ENCODE results near the gene PADI1. TPM values are rescaled to one million over a fixed set of nuclear protein-coding genes. Genes with fewer than 3 reads are reported as not detected.

PADI1 gene
- total RNA-seq, 1 experiment from 2014 or later, result not detected

GRCh38 chr1:17260738-17261137 lies 55.8 kb downstream of the PADI1 start:
- no peaks in the 10 kb centered on the region for H3K9me3 Mint-ChIP-seq (ENCODE audit: unreplicated experiment)

GRCh38 chr1:17263936-17264335 lies 59.0 kb downstream of the PADI1 start:
- no peaks in the 10 kb centered on the region for H3K9me3 ChIP-seq
- H3K27me3 ChIP-seq (replicated peaks; ENCODE audit: control insufficient read depth, insufficient read depth, low read length), result no peaks in the 10 kb centered on the region
- ChIA-PET CTCF (no interaction called here), POLR2A (no interaction called here)
- Mint-ChIP-seq H3K27me3 (ENCODE audit: insufficient read depth, unreplicated experiment) (no peaks in the 10 kb centered on the region), H3K27ac (ENCODE audit: unreplicated experiment) (no peak overlapping the region), H3K4me3 (ENCODE audit: unreplicated experiment) (no peak overlapping the region), H3K4me1 (ENCODE audit: low read depth, unreplicated experiment) (no peaks in the 10 kb centered on the region), H3K36me3 (ENCODE audit: insufficient read depth, unreplicated experiment) (no peaks in the 10 kb centered on the region), H3K9me3 (ENCODE audit: unreplicated experiment) (no peaks in the 10 kb centered on the region)
- no peaks in the 10 kb centered on the region for H3K4me1 ChIP-seq
- TF ChIP-seq CTCF (IDR thresholded peaks at IDR 0.05; ENCODE audit: insufficient read depth in 1 of 2, low read depth in 1 of 2, low read length in 1 of 2, severe bottlenecking in 1 of 2, unreplicated experiment in 1 of 2), result no peak
- no peaks in the 10 kb centered on the region for H3K36me3 ChIP-seq (ENCODE audit: control insufficient read depth, insufficient read depth, low read length)
- no peak overlapping the region for H3K4me3 ChIP-seq (ENCODE audit: low read depth, low read length)
- intact Hi-C loops (cut with micrococcal nuclease; ENCODE audit: unreplicated experiment), result no loop called here
- DNase-seq, result no peak
- BruUV-seq (replicated peaks), result no TSS peak

More at GRCh38 chr1:17260738-17261137, 55.8 kb downstream of the PADI1 start:
- Histone ChIP-seq H3K4me1 (no peaks in the 10 kb centered on the region), H3K36me3 (ENCODE audit: control insufficient read depth, insufficient read depth, low read length) (no peaks in the 10 kb centered on the region), H3K4me3 (ENCODE audit: low read depth, low read length) (no peak overlapping the region), H3K27me3 (replicated peaks; ENCODE audit: control insufficient read depth, insufficient read depth, low read length) (no peaks in the 10 kb centered on the region), H3K9me3 (no peaks in the 10 kb centered on the region)
- no peaks in the 10 kb centered on the region for H3K36me3 Mint-ChIP-seq (ENCODE audit: insufficient read depth, unreplicated experiment)
- no peak overlapping the region for H3K4me3 Mint-ChIP-seq (ENCODE audit: unreplicated experiment)
- ChIA-PET CTCF (no interaction called here), POLR2A (no interaction called here)
- no peak for TF ChIP-seq CTCF (IDR thresholded peaks at IDR 0.05; ENCODE audit: insufficient read depth in 1 of 2, low read depth in 1 of 2, low read length in 1 of 2, severe bottlenecking in 1 of 2, unreplicated experiment in 1 of 2)
- intact Hi-C loops (cut with micrococcal nuclease; ENCODE audit: unreplicated experiment), result no loop called here
- no peak overlapping the region for H3K27ac Mint-ChIP-seq (ENCODE audit: unreplicated experiment)
- no TSS peak for BruUV-seq (replicated peaks)
- no peaks in the 10 kb centered on the region for H3K27me3 Mint-ChIP-seq (ENCODE audit: insufficient read depth, unreplicated experiment)
- H3K4me1 Mint-ChIP-seq (ENCODE audit: low read depth, unreplicated experiment), result no peaks in the 10 kb centered on the region
- DNase-seq, result no peak

GRCh38 chr1:17264470-17264869 lies 59.5 kb downstream of the PADI1 start:
- no peaks in the 10 kb centered on the region for H3K36me3 ChIP-seq (ENCODE audit: control insufficient read depth, insufficient read depth, low read length)
- intact Hi-C loops (cut with micrococcal nuclease; ENCODE audit: unreplicated experiment), result no loop called here
- no peaks in the 10 kb centered on the region for H3K4me1 ChIP-seq
- CTCF ChIA-PET, result no interaction called here
- no peak overlapping the region for H3K27ac Mint-ChIP-seq (ENCODE audit: unreplicated experiment)
- no peaks in the 10 kb centered on the region for H3K36me3 Mint-ChIP-seq (ENCODE audit: insufficient read depth, unreplicated experiment)
- DNase-seq, result no peak
- H3K4me3 ChIP-seq (ENCODE audit: low read depth, low read length), result no peak overlapping the region
- no peak for TF ChIP-seq CTCF (IDR thresholded peaks at IDR 0.05; ENCODE audit: insufficient read depth in 1 of 2, low read depth in 1 of 2, low read length in 1 of 2, severe bottlenecking in 1 of 2, unreplicated experiment in 1 of 2)
- H3K27me3 Mint-ChIP-seq (ENCODE audit: insufficient read depth, unreplicated experiment), result no peaks in the 10 kb centered on the region
- no peaks in the 10 kb centered on the region for H3K27me3 ChIP-seq (replicated peaks; ENCODE audit: control insufficient read depth, insufficient read depth, low read length)
- no peaks in the 10 kb centered on the region for H3K9me3 ChIP-seq
- no peak overlapping the region for H3K4me3 Mint-ChIP-seq (ENCODE audit: unreplicated experiment)
- H3K4me1 Mint-ChIP-seq (ENCODE audit: low read depth, unreplicated experiment), result no peaks in the 10 kb centered on the region
- H3K9me3 Mint-ChIP-seq (ENCODE audit: unreplicated experiment), result no peaks in the 10 kb centered on the region
- POLR2A ChIA-PET, result no interaction called here
- BruUV-seq (replicated peaks), result no TSS peak
